ENCODE results near the gene MYH2. TPM values are rescaled to one million over a fixed set of nuclear protein-coding genes. Genes with fewer than 3 reads are reported as not detected.

The MYH2 gene
- total RNA-seq: not detected in 2 replicates

GRCh38 chr17:10549096-10549842 is at the start of gene MYH2:
TSS of gene MYH2 (minus strand) at chr17:10549658. CDS start at chr17:10547920, 1,738 bp downstream.
- TF ChIP-seq CTCF (IDR thresholded peaks at IDR 0.05; ENCODE audit: insufficient read depth, low read length, severe bottlenecking): no peak
- FAIRE-seq (no peak), DNase-seq (ENCODE audit: low read depth) (no peak)
- no peak within 1 kb of the TSS for H3K4me3 ChIP-seq (ENCODE audit: low read depth, low read length)
- no peaks in the 10 kb centered on the region for H3K27me3 ChIP-seq (ENCODE audit: control insufficient read depth, insufficient read depth, low read length)
- no peaks in the 10 kb centered on the region for H3K36me3 ChIP-seq (ENCODE audit: control insufficient read depth, insufficient read depth, low read length)

- TF ChIP-seq CTCF (IDR thresholded peaks at IDR 0.05; ENCODE audit: insufficient read depth, low read length, severe bottlenecking): no peak
- H3K36me3 ChIP-seq (ENCODE audit: control insufficient read depth, insufficient read depth, low read length): no peaks in the 10 kb centered on the region
- no peak overlapping the region for H3K4me3 ChIP-seq (ENCODE audit: low read depth, low read length)
- FAIRE-seq (no peak), DNase-seq (ENCODE audit: low read depth) (no peak)
- no peaks in the 10 kb centered on the region for H3K27me3 ChIP-seq (ENCODE audit: control insufficient read depth, insufficient read depth, low read length)
These were observed 49.2 kb upstream of the MYH2 start for GRCh38 chr17:10598621-10599020.

GRCh38 chr17:10589553-10590145 is 40.2 kb upstream of the MYH2 start:
- DNase-seq (ENCODE audit: low read depth) (no peak), FAIRE-seq (no peak)
- Histone ChIP-seq H3K27me3 (ENCODE audit: control insufficient read depth, insufficient read depth, low read length) (no peaks in the 10 kb centered on the region), H3K36me3 (ENCODE audit: control insufficient read depth, insufficient read depth, low read length) (no peaks in the 10 kb centered on the region), H3K4me3 (ENCODE audit: low read depth, low read length) (no peak overlapping the region)
- no peak for TF ChIP-seq CTCF (IDR thresholded peaks at IDR 0.05; ENCODE audit: insufficient read depth, low read length, severe bottlenecking)

- no peak for DNase-seq (ENCODE audit: low read depth)
- FAIRE-seq: no peak
- TF ChIP-seq CTCF (IDR thresholded peaks at IDR 0.05; ENCODE audit: insufficient read depth, low read length, severe bottlenecking): no peak
- Histone ChIP-seq H3K36me3 (ENCODE audit: control insufficient read depth, insufficient read depth, low read length) (no peaks in the 10 kb centered on the region), H3K27me3 (ENCODE audit: control insufficient read depth, insufficient read depth, low read length) (no peaks in the 10 kb centered on the region), H3K4me3 (ENCODE audit: low read depth, low read length) (no peak overlapping the region)
These were observed 36.1 kb upstream of the MYH2 start for GRCh38 chr17:10585529-10585928.

- no peak for FAIRE-seq
These were observed 34.4 kb upstream of the MYH2 start for GRCh38 chr17:10583834-10584233.

More at GRCh38 chr17:10583834-10584233, 34.4 kb upstream of the MYH2 start:
- no peaks in the 10 kb centered on the region for H3K36me3 ChIP-seq (ENCODE audit: control insufficient read depth, insufficient read depth, low read length)
- no peak for DNase-seq (ENCODE audit: low read depth)
- H3K4me3 ChIP-seq (ENCODE audit: low read depth, low read length): no peak overlapping the region
- no peak for TF ChIP-seq CTCF (IDR thresholded peaks at IDR 0.05; ENCODE audit: insufficient read depth, low read length, severe bottlenecking)
- no peaks in the 10 kb centered on the region for H3K27me3 ChIP-seq (ENCODE audit: control insufficient read depth, insufficient read depth, low read length)
